Muscle of back (tissue), 11 donors: ENCODE measurements around the gene MST1R. TPM values are rescaled to one million over a fixed set of nuclear protein-coding genes. Genes with fewer than 3 reads are reported as not detected.
A peak's percentile ranks its signal among the peaks of the same experiment; 100 is the strongest.

Experiments used
- DNase-seq, 3 donors: peaks; one replicate each; pipeline versions ENCODE4 v3.0.0 to v3.0.0-alpha.2; 2013
- polyA plus RNA-seq, 10 donors: library from polyadenylated mRNA; unstranded; fragments of 120-200 nt; gene quantifications; one replicate each; pipeline ENCODE4 v1.2.1, GENCODE V29; 2013; ENCODE audit not compliant: insufficient read length in 10 of 10

MST1R gene
- polyA plus RNA-seq, 10 donors = 1.3 to 6.1 (median 2.0) TPM

DNA sequence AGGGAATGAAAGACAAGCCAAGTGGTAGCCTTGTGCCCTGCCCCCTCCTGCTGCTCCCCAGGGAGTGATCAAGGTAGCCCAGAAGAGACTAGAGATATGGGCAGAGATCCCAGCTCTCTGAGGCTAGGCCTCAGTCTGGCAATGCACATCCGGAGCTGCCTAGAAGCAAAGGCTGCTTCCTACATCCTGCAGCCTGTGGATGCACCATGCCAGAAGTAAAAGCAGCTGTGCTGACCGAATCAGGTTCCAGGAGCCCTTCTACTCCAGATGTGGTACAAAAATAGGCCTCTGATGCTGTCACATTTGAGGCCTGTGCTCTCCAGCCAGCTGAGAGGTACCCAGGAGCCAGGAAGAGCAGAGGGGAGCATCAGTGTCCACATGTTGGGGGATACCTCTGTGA, 63.3 kb downstream of the MST1R start:
- peak in 2 of 3 donors; percentile 43 to 91 for DNase-seq

- DNase-seq = peak; percentile 76 to 93 (median 90)
These were observed 64.4 kb downstream of the MST1R start for GRCh38 chr3:49839193-49839809.

Other genes with a start within 250 kb of the MST1R start
- gene APEH, start 229.5 kb downstream of the MST1R start, polyA plus RNA-seq = 10 to 100 TPM; 55.5 to 64.8 (median 59.7) TPM
- 10 to 100 TPM in 3 of 10 donors, 1 to 10 TPM in 7; 5.0 to 14.2 (median 8.1) TPM for gene MST1, start 214.4 kb downstream of the MST1R start, polyA plus RNA-seq
- 10 to 100 TPM; 28.4 to 45.3 (median 41.6) TPM for gene RNF123, start 214.3 kb downstream of the MST1R start, polyA plus RNA-seq
- gene AMIGO3, start 184.2 kb downstream of the MST1R start, polyA plus RNA-seq = 1 to 10 TPM; 1.3 to 3.8 (median 2.0) TPM
- 10 to 100 TPM in 7 of 10 donors, 1 to 10 TPM in 3; 8.3 to 15.3 (median 12.0) TPM for gene GMPPB, start 179.9 kb downstream of the MST1R start, polyA plus RNA-seq
- 10 to 100 TPM; 19.5 to 31.5 (median 23.3) TPM for gene IP6K1, start 117.3 kb downstream of the MST1R start, polyA plus RNA-seq
- gene CDHR4, start 104.0 kb downstream of the MST1R start, polyA plus RNA-seq = under 1 TPM in 4 of 10 donors, not detected in 6; 0.10 to 0.45 (median 0.19) TPM
- gene INKA1, start 100.6 kb downstream of the MST1R start, polyA plus RNA-seq = 10 to 100 TPM in 3 of 10 donors, 1 to 10 TPM in 7; 4.3 to 18.7 (median 7.8) TPM
- 10 to 100 TPM; 14.2 to 29.2 (median 22.1) TPM for gene UBA7, start 89.9 kb downstream of the MST1R start, polyA plus RNA-seq
- 1 to 10 TPM; 3.3 to 6.2 (median 4.8) TPM for gene TRAIP, start 47.3 kb downstream of the MST1R start, polyA plus RNA-seq
- under 1 TPM; 0.13 to 0.92 (median 0.30) TPM for gene CAMKV, start 34.0 kb downstream of the MST1R start, polyA plus RNA-seq
- 1 to 10 TPM; 4.9 to 8.3 (median 6.3) TPM for gene MON1A, start 25.9 kb upstream of the MST1R start, polyA plus RNA-seq
- 10 to 100 TPM; 50.5 to 97.3 (median 67.6) TPM for gene RBM6, start 36.3 kb upstream of the MST1R start, polyA plus RNA-seq
- 100 to 1,000 TPM; 113 to 245 (median 144) TPM for gene RBM5, start 185.0 kb upstream of the MST1R start, polyA plus RNA-seq